H1 (cell line): ENCODE results near the gene AMPH. TPM values are rescaled to one million over a fixed set of nuclear protein-coding genes. Genes with fewer than 3 reads are reported as not detected.

Experiments used
- CTCF ChIA-PET: fragments of 300-600 bp; sonication (Branson Sonifier 250); formaldehyde crosslinking; loops from one replicate; lab custom pipeline; 2021; ENCODE audit not compliant: partially characterized antibody; lab: Charles Lee
- POLR2A ChIA-PET: fragments of 300-600 bp; sonication (Branson Sonifier 250); formaldehyde crosslinking; loops from one replicate; lab custom pipeline; 2021; ENCODE audit warnings: inconsistent platforms; ENCODE audit not compliant: partially characterized antibody; lab: Charles Lee
- DNase-seq, 2 experiments: peaks; one replicate each; pipeline versions ENCODE4 v3.0.0 to v3.0.0-alpha.2; 2010 to 2022; ENCODE audit warnings: low spot score in 2 of 2, low read depth in 1 of 2, mixed read lengths in 1 of 2
- FAIRE-seq: peaks from 2 replicates; lab custom pipeline; 2011; peaks lifted over from hg19 to GRCh38; lab: Jason Lieb, UNC
- H2AFZ ChIP-seq: 2 replicates; pipeline ENCODE4 v1.8.1; 2012; ENCODE audit warnings: low read length, inconsistent platforms
- H2AK5ac ChIP-seq: 2 replicates; pipeline ENCODE4 v1.6.1; 2013; ENCODE audit warnings: low read depth, low read length
- H2BK120ac ChIP-seq: replicated peaks from 2 replicates; pipeline ENCODE3; 2013; ENCODE audit warnings: low read depth, low read length, inconsistent platforms
- H2BK12ac ChIP-seq: 2 replicates; pipeline ENCODE4 v1.6.1; 2013; ENCODE audit warnings: low read depth, low read length
- H2BK15ac ChIP-seq: 2 replicates; pipeline ENCODE4 v1.6.1; 2013; ENCODE audit warnings: low read length
- H2BK20ac ChIP-seq: 2 replicates; pipeline ENCODE4 v1.6.1; 2013; ENCODE audit warnings: low read length
- H2BK5ac ChIP-seq: 2 replicates; pipeline ENCODE4 v1.6.1; 2013; ENCODE audit warnings: low read depth, low read length
- H3K14ac ChIP-seq: 2 replicates; pipeline ENCODE4 v1.6.1; 2013; ENCODE audit warnings: inconsistent platforms; ENCODE audit not compliant: insufficient read length
- H3K18ac ChIP-seq: 2 replicates; pipeline ENCODE4 v1.6.1; 2013; ENCODE audit warnings: low read length; ENCODE audit errors: extremely low read depth
- H3K23ac ChIP-seq: 2 replicates; pipeline ENCODE4 v1.6.1; 2013; ENCODE audit warnings: inconsistent platforms; ENCODE audit not compliant: insufficient read length
- H3K23me2 ChIP-seq: 2 replicates; pipeline ENCODE4 v1.6.1; 2013; ENCODE audit warnings: low read depth, low read length
- H3K27ac ChIP-seq: 2 replicates; pipeline ENCODE4 v1.6.1; 2011; ENCODE audit warnings: low read depth, low read length, inconsistent platforms
- H3K27me3 ChIP-seq, 4 experiments: replicated peaks in 1 of 4; 1 replicate in 1 of 4; 2 replicates in 3 of 4; pipeline versions ENCODE4 v1.6.1 to v1.8.1; 2011 to 2013; ENCODE audit warnings: low read length in 3 of 4, mild to moderate bottlenecking in 3 of 4, inconsistent platforms in 2 of 4, mixed read lengths in 2 of 4, moderate library complexity in 1 of 4; ENCODE audit not compliant: control insufficient read depth in 3 of 4, insufficient read depth in 3 of 4; ENCODE audit errors: extremely low read depth in 1 of 4
- H3K36me3 ChIP-seq, 4 experiments: 2 replicates each; pipeline versions ENCODE4 v1.6.1 to v1.8.1; 2011 to 2013; ENCODE audit warnings: mild to moderate bottlenecking in 4 of 4, low read length in 3 of 4, moderate library complexity in 2 of 4, control low read depth in 1 of 4, inconsistent platforms in 1 of 4; ENCODE audit not compliant: insufficient read depth in 4 of 4, control insufficient read depth in 2 of 4
- H3K4ac ChIP-seq: replicated peaks from 2 replicates; pipeline ENCODE3; 2013; ENCODE audit warnings: low read length, low read depth, mixed read lengths, inconsistent platforms; ENCODE audit not compliant: insufficient read length
- H3K4me1 ChIP-seq, 4 experiments: replicated peaks in 1 of 4; 1 replicate in 1 of 4; 2 replicates in 3 of 4; pipeline versions ENCODE4 v1.6.1 to v1.8.1; 2011 to 2013; ENCODE audit warnings: low read length in 3 of 4, inconsistent platforms in 2 of 4, mixed read lengths in 1 of 4; ENCODE audit not compliant: insufficient read depth in 4 of 4, control insufficient read depth in 3 of 4
- H3K4me2 ChIP-seq, 2 experiments: 2 replicates each; pipeline versions ENCODE4 v1.6.1 to v1.8.1; 2011 to 2013; ENCODE audit warnings: low read depth in 2 of 2, low read length in 2 of 2, control low read depth in 1 of 2, inconsistent platforms in 1 of 2, mild to moderate bottlenecking in 1 of 2; ENCODE audit not compliant: insufficient read depth in 1 of 2
- H3K4me3 ChIP-seq, 4 experiments: fragments of 200-600, 300-600 bp in 1 of 4; sonication (generic), shearing (Covaris generic), sonication (Bioruptor Twin) in 1 of 4; 2 replicates each; pipeline versions ENCODE4 v1.5.1 to v1.8.1; 2011 to 2016; ENCODE audit warnings: low read length in 4 of 4, low read depth in 3 of 4, control low read depth in 2 of 4, inconsistent platforms in 2 of 4, mild to moderate bottlenecking in 2 of 4, mixed read lengths in 1 of 4, moderate library complexity in 1 of 4; ENCODE audit not compliant: insufficient read depth in 2 of 4; ENCODE audit errors: extremely low read depth in 1 of 4
- H3K56ac ChIP-seq: replicated peaks from 2 replicates; pipeline ENCODE3; 2013; ENCODE audit warnings: low read depth, mild to moderate bottlenecking, mixed read lengths, low read length, inconsistent platforms; ENCODE audit not compliant: insufficient read length
- H3K79me1 ChIP-seq: 2 replicates; pipeline ENCODE4 v1.6.1; 2013; ENCODE audit warnings: low read depth, low read length, control low read depth
- H3K79me2 ChIP-seq, 2 experiments: 2 replicates each; pipeline versions ENCODE4 v1.6.1 to v1.8.1; 2012 to 2013; ENCODE audit warnings: low read length in 2 of 2, mild to moderate bottlenecking in 2 of 2, inconsistent platforms in 1 of 2; ENCODE audit not compliant: insufficient read depth in 2 of 2, control insufficient read depth in 1 of 2
- H3K9ac ChIP-seq, 4 experiments: replicated peaks in 1 of 4; 1 replicate in 1 of 4; 2 replicates in 3 of 4; pipeline versions ENCODE4 v1.6.1 to v1.8.1; 2011 to 2013; ENCODE audit warnings: low read depth in 3 of 4, low read length in 3 of 4, control low read depth in 2 of 4, mild to moderate bottlenecking in 2 of 4, moderate library complexity in 2 of 4, inconsistent platforms in 1 of 4; ENCODE audit errors: extremely low read depth in 1 of 4
- H3K9me3 ChIP-seq, 2 experiments: 2 replicates each; pipeline versions ENCODE4 v1.6.1 to v1.8.1; 2012 to 2013; ENCODE audit warnings: mild to moderate bottlenecking in 2 of 2, moderate library complexity in 2 of 2, control low read depth in 1 of 2, inconsistent platforms in 1 of 2, low read depth in 1 of 2, low read length in 1 of 2, mixed read lengths in 1 of 2; ENCODE audit not compliant: insufficient read depth in 2 of 2
- H4K20me1 ChIP-seq, 2 experiments: replicated peaks in 1 of 2; 2 replicates each; pipeline versions ENCODE3 to v1.8.1; 2011 to 2013; ENCODE audit warnings: inconsistent platforms in 2 of 2, low read length in 2 of 2, mild to moderate bottlenecking in 1 of 2; ENCODE audit not compliant: insufficient read depth in 2 of 2, control insufficient read depth in 1 of 2
- H4K5ac ChIP-seq: 2 replicates; pipeline ENCODE4 v1.6.1; 2013; ENCODE audit warnings: low read length, low read depth, mixed read lengths, inconsistent platforms; ENCODE audit not compliant: insufficient read length
- H4K8ac ChIP-seq: 2 replicates; pipeline ENCODE4 v1.8.0; 2013; ENCODE audit warnings: mild to moderate bottlenecking, moderate library complexity, low read length, inconsistent platforms; ENCODE audit not compliant: insufficient read depth; ENCODE audit errors: extremely low read depth
- H4K91ac ChIP-seq: replicated peaks from 2 replicates; pipeline ENCODE3; 2013; ENCODE audit warnings: low read length, mixed read lengths, inconsistent platforms; ENCODE audit not compliant: insufficient read length
- KDM5A ChIP-seq: fragments of 200-600 bp; IDR thresholded peaks from 2 replicates; pipeline ENCODE4 v1.7.1; 2012; ENCODE audit warnings: mild to moderate bottlenecking, low read length, inconsistent platforms, mixed read lengths
- SUZ12 ChIP-seq: fragments of 200-600 bp; sonication (generic); IDR thresholded peaks from 2 replicates; pipeline ENCODE4 v1.6.1; 2012; ENCODE audit warnings: mild to moderate bottlenecking, inconsistent platforms, low read length, moderate library complexity, mixed read lengths
- TCF12 ChIP-seq: IDR thresholded peaks from 2 replicates; pipeline ENCODE4 v1.6.1; 2011; ENCODE audit warnings: low read depth, mild to moderate bottlenecking, low read length
- WGBS, 2 experiments: shearing (Covaris generic) in 1 of 2; methylation state at CpG; one replicate each; pipeline versions ENCODE4 v1.1.6 to v1.1.7; 2013 to 2015; ENCODE audit warnings: low lambda C conversion rate in 2 of 2, mixed read lengths in 2 of 2, inconsistent platforms in 1 of 2, low coverage in 1 of 2, missing lambda C conversion rate in 1 of 2; ENCODE audit not compliant: insufficient replicate concordance in 2 of 2, insufficient coverage in 1 of 2, insufficient read length in 1 of 2; ENCODE audit errors: extremely low coverage in 1 of 2, missing lambda C conversion rate in 1 of 2; 5-methylcytosine and 5-hydroxymethylcytosine counted together
- polyA plus RNA-seq, 7 experiments: library from polyadenylated mRNA; depleted of rRNA in 3 of 7; stranded (reverse) in 5 of 7; unstranded in 2 of 7; fragments of >200 nt in 5 of 7; fragments of 200-250 nt in 2 of 7; gene quantifications; 1 replicate in 5 of 7; 2 replicates in 1 of 7; 4 replicates in 1 of 7; pipeline versions ENCODE4 v1.2.1 to v1.2.3, GENCODE V29; 2011 to 2013; ENCODE audit warnings: missing spikeins in 2 of 7, mixed read lengths in 2 of 7
- total RNA-seq: library from RNA; stranded (reverse); fragmentation: NEBNext Ultra II Directional; extraction: Animal tissue kit (Norgen Biotek cat#: 25700); gene quantifications from 2 replicates; pipeline ENCODE4 v1.2.1, GENCODE V29; 2021
- TF ChIP-seq, protein P1 (sequence below): IDR thresholded peaks from 2 replicates; pipeline ENCODE4 v1.6.1; 2012; ENCODE audit warnings: inconsistent platforms
- TF ChIP-seq, protein P2 (sequence below): IDR thresholded peaks from 2 replicates; pipeline ENCODE4 v1.6.1; 2011; ENCODE audit warnings: low read depth, mild to moderate bottlenecking, low read length; ENCODE audit not compliant: insufficient read depth

The AMPH gene
- total and polyA plus RNA-seq, 2 of the 8 experiments (the other 6 are each of a cell fraction or from before 2014, with no cell fraction given): 7.3 to 12.2 TPM

DNA sequence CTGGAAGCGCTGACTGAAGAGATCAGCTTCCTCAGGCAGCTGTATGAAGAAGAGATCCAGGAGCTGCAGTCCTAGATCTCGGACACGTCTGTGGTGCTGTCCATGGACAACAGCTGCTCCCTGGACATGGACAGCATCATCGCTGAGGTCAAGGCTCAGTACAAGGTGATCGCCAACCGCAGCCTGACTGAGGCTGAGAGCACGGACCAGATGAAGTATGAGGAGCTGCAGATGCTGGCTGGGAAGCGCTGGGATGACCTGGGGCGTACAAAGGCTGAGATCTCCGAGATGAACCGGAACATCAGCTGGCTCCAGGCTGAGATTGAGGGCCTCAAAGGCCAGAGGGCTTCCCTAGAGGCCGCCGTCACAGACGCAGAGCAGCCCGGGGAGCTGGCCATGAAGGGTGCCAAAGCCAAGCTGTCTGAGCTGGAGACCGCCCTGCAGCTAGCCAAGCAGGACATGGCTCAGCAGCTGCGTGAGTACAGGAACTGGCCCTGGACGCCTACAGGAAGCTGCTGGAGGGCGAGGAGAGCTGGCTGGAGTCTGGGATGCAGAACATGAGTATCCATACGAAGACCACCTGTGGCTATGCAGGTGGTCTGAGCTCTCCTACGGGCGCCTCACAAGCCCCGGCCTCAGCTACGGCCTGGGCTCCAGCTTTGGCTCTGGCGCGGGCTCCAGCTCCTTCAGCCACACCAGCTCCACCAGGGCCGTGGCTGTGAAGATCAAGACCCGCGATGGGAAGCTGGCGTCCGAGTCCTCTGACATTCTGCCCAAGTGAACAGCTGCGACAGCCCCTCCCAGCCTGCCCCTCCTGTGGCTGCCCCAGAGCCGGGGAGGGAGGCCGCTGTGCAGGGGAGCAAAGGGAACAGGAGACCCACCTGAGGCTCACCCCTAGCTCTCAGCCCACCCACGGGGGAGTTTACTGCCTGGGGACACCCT, 24.9 kb upstream of the AMPH start:
- H2BK120ac ChIP-seq: no peak overlapping the region
- H3K27me3 ChIP-seq: no peaks in the 10 kb centered on the region
- FAIRE-seq (no peak), DNase-seq (no peak)
- H2BK5ac ChIP-seq: no peak overlapping the region
- H2AFZ ChIP-seq: no peak overlapping the region
- H3K9ac ChIP-seq: no peak overlapping the region
- H3K4me3 ChIP-seq: no peak overlapping the region
- H4K5ac ChIP-seq: no peak overlapping the region
- no peak overlapping the region for H3K56ac ChIP-seq
- no peaks in the 10 kb centered on the region for H3K23me2 ChIP-seq
- no peaks in the 10 kb centered on the region for H3K79me2 ChIP-seq
- H2BK12ac ChIP-seq: no peak overlapping the region
- H4K8ac ChIP-seq: no peak overlapping the region
- whole genome bisulfite sequencing, 2 experiments: 88% methylated on average over 30 of the region's 35 CpGs; no CpG with 5 or more reads in 1 of the 2 experiments
- CTCF ChIA-PET: interaction anchor here (0.6 to 2.0 kb wide), 10 partner anchors 10 to 1371 kb away, joined by 3 to 8 read pairs (median 4); no protein-coding TSS in a partner anchor
- H3K18ac ChIP-seq: no peak overlapping the region
- POLR2A ChIA-PET: no interaction called here
- H3K27ac ChIP-seq: no peak overlapping the region
- 0 out of 7 replicates have a peak, but pooled peaks cover 0 to 2% (median 0%) of the 10 kb centered on the region in 4 experiments for H3K4me1 ChIP-seq
- H2BK15ac ChIP-seq: no peak overlapping the region
- no peak overlapping the region for H4K91ac ChIP-seq
- no peaks in the 10 kb centered on the region for H3K79me1 ChIP-seq
- no peak overlapping the region for H3K14ac ChIP-seq
- H4K20me1 ChIP-seq: no peaks in the 10 kb centered on the region
- H3K9me3 ChIP-seq: no peaks in the 10 kb centered on the region
- no peak overlapping the region for H3K23ac ChIP-seq
- H3K4ac ChIP-seq: no peak overlapping the region
- H2AK5ac ChIP-seq: no peak overlapping the region
- no peak for TF ChIP-seq SUZ12
- TF ChIP-seq KDM5A: no peak
- TF ChIP-seq, protein P1, sequence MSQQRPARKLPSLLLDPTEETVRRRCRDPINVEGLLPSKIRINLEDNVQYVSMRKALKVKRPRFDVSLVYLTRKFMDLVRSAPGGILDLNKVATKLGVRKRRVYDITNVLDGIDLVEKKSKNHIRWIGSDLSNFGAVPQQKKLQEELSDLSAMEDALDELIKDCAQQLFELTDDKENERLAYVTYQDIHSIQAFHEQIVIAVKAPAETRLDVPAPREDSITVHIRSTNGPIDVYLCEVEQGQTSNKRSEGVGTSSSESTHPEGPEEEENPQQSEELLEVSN: no peak
- TF ChIP-seq, protein P2, sequence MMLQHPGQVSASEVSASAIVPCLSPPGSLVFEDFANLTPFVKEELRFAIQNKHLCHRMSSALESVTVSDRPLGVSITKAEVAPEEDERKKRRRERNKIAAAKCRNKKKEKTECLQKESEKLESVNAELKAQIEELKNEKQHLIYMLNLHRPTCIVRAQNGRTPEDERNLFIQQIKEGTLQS: no peak
- TF ChIP-seq TCF12: no peak
- no peak overlapping the region for H3K4me2 ChIP-seq
- H3K36me3 ChIP-seq: no peaks in the 10 kb centered on the region
- no peak overlapping the region for H2BK20ac ChIP-seq
